Measurements from ENCODE around the gene WDFY4.

- TF ChIP-seq CTCF (IDR thresholded peaks at IDR 0.05) (no peak), MAX (IDR thresholded peaks at IDR 0.05; ENCODE audit: low read depth) (no peak)
These were observed 199.0 kb downstream of the WDFY4 start for GRCh38 chr10:48883701-48884100.
